K562 (cell line): ENCODE results near the gene UFC1. TPM values are rescaled to one million over a fixed set of nuclear protein-coding genes. Genes with fewer than 3 reads are reported as not detected.

Experiments used
- ATAC-seq: fragments of 200-7000 bp; cut with Tn5 transposase; 3 replicates; pipeline ENCODE4 v1.9.1; 2020; ENCODE audit warnings: moderate library complexity
- BruUV-seq: library from RNA; stranded (reverse); fragments of 400-500 nt; replicated peaks from 2 replicates; lab custom pipeline; 2021; lab: Mats Ljungman, UMichigan
- CTCF ChIA-PET: fragments of 300-600 bp; formaldehyde crosslinking; extraction: SDS; loops from one replicate; lab custom pipeline; 2021; ENCODE audit warnings: low intra/inter-chr PET ratio; lab: Yijun Ruan, JAX
- POLR2A ChIA-PET: fragments of 300-600, 350-650 bp; sonication (Branson Sonifier 250); formaldehyde crosslinking; extraction: SDS; loops from one replicate; lab custom pipeline; 2021; ENCODE audit warnings: antibody characterized with exemption, inconsistent platforms; lab: Yijun Ruan, JAX
- DNase-seq, 4 experiments: peaks; one replicate each; pipeline versions ENCODE4 v3.0.0 to v3.0.0-alpha.2; 2011 to 2018; ENCODE audit warnings: low spot score in 3 of 4, mixed read lengths in 3 of 4; ENCODE audit errors: extremely low read depth in 1 of 4
- FAIRE-seq: peaks from 2 replicates; lab custom pipeline; 2011; peaks lifted over from hg19 to GRCh38; lab: Jason Lieb, UNC
- H2AFZ ChIP-seq: 2 replicates; pipeline ENCODE4 v1.6.0; 2011; ENCODE audit warnings: low read depth, low read length, control low read depth, inconsistent platforms
- H3K27ac ChIP-seq: fragments of 200-600 bp; 3 replicates; pipeline ENCODE4 v1.8.0; 2011; ENCODE audit warnings: low read depth, mild to moderate bottlenecking, control low read depth, inconsistent platforms, low read length, moderate library complexity, mixed read lengths; ENCODE audit errors: extremely low read depth
- H3K27me3 ChIP-seq, 2 experiments: fragments of 300-600 bp in 1 of 2; 2 replicates in 1 of 2; 3 replicates in 1 of 2; pipeline versions ENCODE4 v1.6.0 to v1.8.0; 2011; ENCODE audit warnings: inconsistent platforms in 2 of 2, low read length in 2 of 2, mild to moderate bottlenecking in 1 of 2, mixed read lengths in 1 of 2, moderate library complexity in 1 of 2; ENCODE audit not compliant: control insufficient read depth in 2 of 2, insufficient read depth in 2 of 2
- H3K36me3 ChIP-seq: fragments of 300-600 bp; 3 replicates; pipeline ENCODE4 v1.8.0; 2011; ENCODE audit warnings: mild to moderate bottlenecking, low read length, inconsistent platforms; ENCODE audit not compliant: control insufficient read depth, insufficient read depth
- H3K4me1 ChIP-seq, 2 experiments: fragments of 200-600 bp in 1 of 2; replicated peaks in 1 of 2; 2 replicates in 1 of 2; 3 replicates in 1 of 2; pipeline versions ENCODE4 v1.5.1 to v1.8.0; 2011; ENCODE audit warnings: inconsistent platforms in 2 of 2, low read length in 2 of 2, mild to moderate bottlenecking in 1 of 2, mixed read lengths in 1 of 2, moderate library complexity in 1 of 2; ENCODE audit not compliant: control insufficient read depth in 2 of 2, insufficient read depth in 2 of 2
- H3K4me2 ChIP-seq: 2 replicates; pipeline ENCODE4 v1.6.1; 2011; ENCODE audit warnings: low read length, control low read depth, inconsistent platforms, mixed read lengths; ENCODE audit not compliant: insufficient read depth
- H3K4me3 ChIP-seq: fragments of 200-600 bp; sonication (generic), shearing (Covaris generic); 2 replicates; pipeline ENCODE4 v1.5.1; 2016; ENCODE audit warnings: control low read depth, inconsistent platforms
- H3K79me2 ChIP-seq: fragments of 200-600 bp; 3 replicates; pipeline ENCODE4 v1.8.0; 2011; ENCODE audit warnings: low read length, inconsistent platforms; ENCODE audit not compliant: control insufficient read depth, insufficient read depth
- H3K9ac ChIP-seq, 2 experiments: 2 replicates each; pipeline versions ENCODE4 v1.6.0 to v1.6.1; 2011; ENCODE audit warnings: low read depth in 2 of 2, low read length in 2 of 2, control low read depth in 1 of 2, inconsistent platforms in 1 of 2, mild to moderate bottlenecking in 1 of 2, mixed read lengths in 1 of 2; ENCODE audit not compliant: insufficient read depth in 1 of 2
- H3K9me1 ChIP-seq: one replicate; pipeline ENCODE4 v1.6.0; 2011; ENCODE audit warnings: inconsistent platforms, mild to moderate bottlenecking, low read length, moderate library complexity; ENCODE audit not compliant: control insufficient read depth, insufficient read depth
- H3K9me3 ChIP-seq: replicated peaks from 2 replicates; pipeline ENCODE4 v1.5.1; 2011; ENCODE audit warnings: low read depth, low read length, inconsistent platforms; ENCODE audit not compliant: control insufficient read depth, insufficient read depth
- H4K20me1 ChIP-seq: replicated peaks from 2 replicates; pipeline ENCODE4 v1.6.1; 2011; ENCODE audit warnings: low read length, inconsistent platforms, mixed read lengths; ENCODE audit not compliant: control insufficient read depth, insufficient read depth
- BRD9 ChIP-seq: fragments of 450-650 bp; IDR thresholded peaks from 2 replicates; pipeline ENCODE4 v1.6.1; 2018; ENCODE audit warnings: low read depth; ENCODE audit not compliant: partially characterized antibody
- FOXK2 ChIP-seq, 2 experiments: fragments of 450-650 bp; IDR thresholded peaks in 1 of 2; conservative IDR thresholded peaks in 1 of 2; 2 replicates each; pipeline ENCODE4 v1.6.1; 2016; ENCODE audit warnings: low read depth in 2 of 2, mild to moderate bottlenecking in 1 of 2
- KLF16 ChIP-seq: IDR thresholded peaks from 2 replicates; pipeline ENCODE4 v1.6.1; 2016; ENCODE audit warnings: antibody characterized with exemption
- LCOR ChIP-seq: sonication (generic); formaldehyde crosslinking; IDR thresholded peaks from 2 replicates; pipeline ENCODE4 v1.8.0; 2022; ENCODE audit warnings: mild to moderate bottlenecking, missing genetic modification reagents
- MAFK ChIP-seq: IDR thresholded peaks from 2 replicates; pipeline ENCODE4 v1.6.1; 2011; ENCODE audit warnings: low read length, improper control_type of control experiment
- RAD21 ChIP-seq, 2 experiments: fragments of 250-450 bp in 1 of 2; fragments of 450-650 bp in 1 of 2; sonication (Bioruptor Pico) in 1 of 2; formaldehyde crosslinking in 1 of 2; IDR thresholded peaks in 1 of 2; conservative IDR thresholded peaks in 1 of 2; 2 replicates each; pipeline versions ENCODE4 v1.4.0 to v1.8.0; 2020 to 2022; ENCODE audit warnings: mild to moderate bottlenecking in 2 of 2, moderate library complexity in 1 of 2
- RCOR1 ChIP-seq, 2 experiments: IDR thresholded peaks; 2 replicates each; pipeline ENCODE4 v1.6.1; 2012; ENCODE audit warnings: low read depth in 2 of 2, low read length in 2 of 2, borderline replicate concordance in 1 of 2, improper control_type of control experiment in 1 of 2
- SOX6 ChIP-seq: fragments of 450-650 bp; IDR thresholded peaks from 2 replicates; pipeline ENCODE4 v1.6.1; 2014; ENCODE audit warnings: mild to moderate bottlenecking
- SPI1 ChIP-seq: IDR thresholded peaks from 2 replicates; pipeline ENCODE4 v1.6.1; 2011; ENCODE audit warnings: low read depth, low read length, control low read depth, borderline replicate concordance
- STAG1 ChIP-seq: sonication (generic); formaldehyde crosslinking; IDR thresholded peaks from 2 replicates; pipeline ENCODE4 v1.5.0; 2020; ENCODE audit warnings: missing genetic modification reagents, borderline replicate concordance
- TBL1XR1 ChIP-seq, 2 experiments: IDR thresholded peaks; 2 replicates each; pipeline ENCODE4 v1.6.1; 2012; ENCODE audit warnings: improper control_type of control experiment in 2 of 2, low read length in 2 of 2, mild to moderate bottlenecking in 1 of 2
- ZC3H11A ChIP-seq: IDR thresholded peaks from 2 replicates; pipeline ENCODE4 v1.6.1; 2012; ENCODE audit warnings: low read depth, low read length, improper control_type of control experiment
- WGBS: fragments of 100-300 bp; shearing (Covaris generic); methylation state at CpG from one replicate; pipeline ENCODE4 v1.1.6; 2016; ENCODE audit warnings: low coverage, mixed read lengths; ENCODE audit not compliant: insufficient coverage; ENCODE audit errors: missing lambda C conversion rate; 5-methylcytosine and 5-hydroxymethylcytosine counted together
- in situ Hi-C: fragments of 300-500 bp; cut with MboI; formaldehyde crosslinking; loops from 4 replicates; pipeline ENCODE4 v1.15.0; 2018; ENCODE audit warnings: inconsistent platforms, mixed read lengths
- intact Hi-C: fragments of 100-400 bp; cut with micrococcal nuclease; formaldehyde crosslinking; loops from 2 replicates; pipeline ENCODE4 v1.14.2; 2022
- polyA plus RNA-seq, 8 experiments: library from polyadenylated mRNA; depleted of rRNA in 4 of 8; stranded (reverse) in 5 of 8; unstranded in 3 of 8; fragments of >200 nt; fragmentation: Nextera tagmentation in 2 of 8; fragmentation: Illumina TruSeq in 1 of 8; extraction: Ambion mirVana in 2 of 8; extraction: Trizol in 1 of 8; gene quantifications; 2 replicates each; pipeline versions ENCODE4 v1.2.1 to v1.2.3, GENCODE V29; 2011 to 2014; ENCODE audit warnings: inconsistent platforms in 1 of 8, missing spikeins in 1 of 8
- total RNA-seq, 7 experiments: library from RNA; depleted of rRNA in 6 of 7; stranded (reverse); fragments of >200 nt in 6 of 7; fragmentation: Illumina TruSeq in 2 of 7; extraction: Trizol in 2 of 7; gene quantifications; 2 replicates each; pipeline versions ENCODE4 v1.2.1 to v1.2.3, GENCODE V29; 2011 to 2021; ENCODE audit warnings: low replicate concordance in 1 of 7
- TF ChIP-seq, protein P1 (sequence below): fragments of 250-450 bp; sonication (Bioruptor Pico); IDR thresholded peaks from 2 replicates; pipeline ENCODE4 v1.5.1; 2021; ENCODE audit warnings: mild to moderate bottlenecking
- TF ChIP-seq, protein P2 (sequence below): sonication (generic); formaldehyde crosslinking; IDR thresholded peaks from 2 replicates; pipeline ENCODE4 v1.8.1; 2023; ENCODE audit warnings: mild to moderate bottlenecking, missing genetic modification reagents

UFC1 gene
- total and polyA plus RNA-seq, 9 of the 15 experiments (the other 6 are each of a cell fraction or from before 2014, with no cell fraction given) = 92.8 to 220 (median 161) TPM

DNA sequence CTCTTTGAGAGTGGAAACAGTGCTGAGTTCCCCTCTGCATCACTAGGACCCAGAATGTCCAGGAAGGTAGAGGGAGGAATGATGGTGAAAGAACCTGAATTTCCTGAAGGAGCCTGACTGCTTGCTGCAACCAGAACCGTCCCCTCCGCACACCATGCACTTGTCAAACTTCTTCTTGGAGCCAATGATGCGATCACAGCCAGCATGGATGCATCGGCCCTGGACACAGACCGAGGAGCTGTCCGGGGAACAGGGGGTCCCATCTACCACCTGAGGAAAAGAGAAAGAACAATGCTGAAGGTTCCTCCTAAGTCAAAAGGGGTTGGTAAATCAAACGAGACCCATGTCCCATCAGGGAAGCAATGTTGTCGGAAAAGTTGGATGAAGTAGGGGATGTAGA is 38.2 kb downstream of the UFC1 start (continued):
- TF ChIP-seq, protein P1, sequence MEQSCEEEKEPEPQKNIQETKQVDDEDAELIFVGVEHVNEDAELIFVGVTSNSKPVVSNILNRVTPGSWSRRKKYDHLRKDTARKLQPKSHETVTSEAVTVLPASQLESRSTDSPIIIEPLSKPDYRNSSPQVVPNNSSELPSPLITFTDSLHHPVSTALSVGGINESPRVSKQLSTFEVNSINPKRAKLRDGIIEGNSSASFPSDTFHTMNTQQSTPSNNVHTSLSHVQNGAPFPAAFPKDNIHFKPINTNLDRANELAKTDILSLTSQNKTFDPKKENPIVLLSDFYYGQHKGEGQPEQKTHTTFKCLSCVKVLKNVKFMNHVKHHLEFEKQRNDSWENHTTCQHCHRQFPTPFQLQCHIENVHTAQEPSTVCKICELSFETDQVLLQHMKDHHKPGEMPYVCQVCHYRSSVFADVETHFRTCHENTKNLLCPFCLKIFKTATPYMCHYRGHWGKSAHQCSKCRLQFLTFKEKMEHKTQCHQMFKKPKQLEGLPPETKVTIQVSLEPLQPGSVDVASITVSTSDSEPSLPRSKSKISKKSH (CRISPR knock-in tag) = no peak
- TF ChIP-seq, all 486 proteins: peak for 0

DNA sequence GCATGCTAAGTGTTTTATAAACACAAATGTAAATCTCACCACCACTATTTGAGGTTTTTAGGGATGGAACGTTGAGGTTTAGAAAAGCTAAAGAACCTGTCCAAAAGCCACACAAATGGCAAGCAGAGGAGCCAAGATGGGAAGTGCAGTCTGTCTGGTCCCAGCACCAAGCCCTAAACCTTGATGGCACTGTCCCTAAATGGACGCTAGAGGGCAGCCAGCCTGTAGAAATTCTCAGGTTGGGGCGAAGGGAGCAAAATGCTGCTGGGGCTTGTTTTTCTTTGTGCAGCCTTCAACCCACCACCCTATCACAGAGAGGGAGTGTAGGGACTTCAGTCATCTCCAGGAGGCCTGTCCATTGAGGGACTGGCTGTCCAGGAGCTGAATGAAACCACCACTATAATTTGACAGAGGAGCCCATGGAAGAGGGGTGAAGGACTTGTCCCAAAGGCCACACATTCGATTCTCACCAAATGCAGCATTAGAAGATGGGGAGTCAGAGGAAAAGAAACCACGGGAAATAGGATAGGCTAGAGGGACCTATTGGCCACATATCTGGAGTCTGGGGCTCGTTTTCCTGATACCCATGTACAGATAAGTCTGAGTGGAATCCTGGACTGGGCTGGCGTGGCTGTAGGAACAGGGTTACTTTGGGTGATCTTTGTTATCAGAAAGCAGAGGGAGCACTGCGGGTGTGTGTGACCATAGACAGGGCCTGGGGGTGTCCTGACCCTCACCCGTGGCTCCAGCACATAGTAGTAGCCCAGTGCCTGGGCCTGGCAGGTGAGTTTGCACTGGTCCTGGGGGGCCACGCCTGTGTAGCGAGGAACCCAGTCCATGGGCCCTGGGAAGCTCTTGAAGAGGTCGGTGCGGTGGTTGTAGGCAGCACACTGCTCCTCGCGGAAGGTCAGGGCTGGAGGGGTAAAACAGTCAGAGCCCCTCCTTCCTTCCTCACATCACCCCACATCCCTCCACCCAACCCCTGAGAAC is 39.0 kb downstream of the UFC1 start:
- BruUV-seq = no TSS peak
- 0 out of 3 replicates have a peak overlapping the region, but pooled peaks have one; percentile 15 for H3K27ac ChIP-seq
- no peaks in the 10 kb centered on the region for H3K27me3 ChIP-seq
- POLR2A ChIA-PET = interaction anchor here (0.6 to 0.9 kb wide), 4 partner anchors 10 to 309 kb away, joined by 3 read pairs; partner anchors contain the start of genes B4GALT3 and DEDD
- H3K9ac ChIP-seq = peak overlapping the region in 1 of 2 experiments; percentile 73; a peak in 2 of 4 replicates
- H3K79me2 ChIP-seq = no peaks in the 10 kb centered on the region
- CTCF ChIA-PET = interaction anchor here (0.5 to 2.4 kb wide), 4 partner anchors 28 to 1092 kb away, joined by 3 to 9 read pairs (median 4); partner anchors contain the start of gene CFAP126
- H3K4me2 ChIP-seq = peak overlapping the region; percentile 42; the same call in 1 of the 2 replicates
- peak; percentile 79 to 86 (median 80) for DNase-seq
- in situ Hi-C loops = no loop called here
- intact Hi-C loops = loop anchor here (1.0 to 2.0 kb wide), 3 partner anchors 17 to 182 kb away; no protein-coding TSS in a partner anchor
- peak; percentile 94 for ATAC-seq
- H3K4me1 ChIP-seq = peaks cover 19 to 33% of the 10 kb centered on the region in 2 experiments
- H4K20me1 ChIP-seq = no peaks in the 10 kb centered on the region
- peak overlapping the region; percentile 94 for H2AFZ ChIP-seq
- FAIRE-seq = peak; percentile 98
- no peaks in the 10 kb centered on the region for H3K9me1 ChIP-seq
- 35% methylated on average over 12 of the region's 15 CpGs for WGBS
- H3K9me3 ChIP-seq = no peaks in the 10 kb centered on the region
- no peaks in the 10 kb centered on the region for H3K36me3 ChIP-seq
- no peak overlapping the region for H3K4me3 ChIP-seq
- TF ChIP-seq BRD9 (peak; percentile 38), RCOR1 (IDR thresholded peaks at IDR 0.05; ENCODE audit: borderline replicate concordance in 1 of 2, low read depth in 2 of 2, low read length in 2 of 2) (peak in 1 of 2 experiments; percentile 42; a peak in 1 of 4 replicates), SOX6 (peak; percentile 38), KLF16 (0 out of 2 replicates have a peak, but pooled peaks have one; percentile 30), MAFK (0 out of 2 replicates have a peak, but pooled peaks have one; percentile 22), TBL1XR1 (IDR thresholded peaks at IDR 0.05; ENCODE audit: low read length in 2 of 2) (peak in 1 of 2 experiments; percentile 36; a peak in 1 of 4 replicates), LCOR (CRISPR knock-in tag) (0 out of 2 replicates have a peak, but pooled peaks have one; percentile 46), STAG1 (peak; percentile 57; the same call in 1 of the 2 replicates), RAD21 (CRISPR knock-in tag; conservative IDR thresholded peaks at IDR 0.05 in 1 of 2, IDR thresholded peaks at IDR 0.05 in 1 of 2) (peak; percentile 76 to 91), ZC3H11A (0 out of 2 replicates have a peak, but pooled peaks have one; percentile 30), SPI1 (peak; percentile 66), FOXK2 (conservative IDR thresholded peaks at IDR 0.05 in 1 of 2, IDR thresholded peaks at IDR 0.05 in 1 of 2; ENCODE audit: low read depth in 2 of 2) (peak in 1 of 2 experiments; percentile 28; a peak in 1 of 4 replicates)
- TF ChIP-seq, protein P2, sequence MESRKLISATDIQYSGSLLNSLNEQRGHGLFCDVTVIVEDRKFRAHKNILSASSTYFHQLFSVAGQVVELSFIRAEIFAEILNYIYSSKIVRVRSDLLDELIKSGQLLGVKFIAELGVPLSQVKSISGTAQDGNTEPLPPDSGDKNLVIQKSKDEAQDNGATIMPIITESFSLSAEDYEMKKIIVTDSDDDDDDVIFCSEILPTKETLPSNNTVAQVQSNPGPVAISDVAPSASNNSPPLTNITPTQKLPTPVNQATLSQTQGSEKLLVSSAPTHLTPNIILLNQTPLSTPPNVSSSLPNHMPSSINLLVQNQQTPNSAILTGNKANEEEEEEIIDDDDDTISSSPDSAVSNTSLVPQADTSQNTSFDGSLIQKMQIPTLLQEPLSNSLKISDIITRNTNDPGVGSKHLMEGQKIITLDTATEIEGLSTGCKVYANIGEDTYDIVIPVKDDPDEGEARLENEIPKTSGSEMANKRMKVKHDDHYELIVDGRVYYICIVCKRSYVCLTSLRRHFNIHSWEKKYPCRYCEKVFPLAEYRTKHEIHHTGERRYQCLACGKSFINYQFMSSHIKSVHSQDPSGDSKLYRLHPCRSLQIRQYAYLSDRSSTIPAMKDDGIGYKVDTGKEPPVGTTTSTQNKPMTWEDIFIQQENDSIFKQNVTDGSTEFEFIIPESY = peak; percentile 29; the same call in 1 of the 2 replicates
